Heart left ventricle (tissue), 16 donors: Measurements from ENCODE around the gene LPA. TPM values are rescaled to one million over a fixed set of nuclear protein-coding genes. Genes with fewer than 3 reads are reported as not detected.

Source experiments
- ATAC-seq, 4 donors: fragments of 200-7000 bp; cut with Tn5 transposase; one replicate each; pipeline ENCODE4 v1.9.1; 2020 to 2022; ENCODE audit warnings: moderate library complexity in 4 of 4, mild to moderate bottlenecking in 3 of 4, moderate number of reproducible peaks in 1 of 4
- DNase-seq, 5 donors: peaks; one replicate each; pipeline ENCODE4 v3.0.0-alpha.2; 2020
- H3K27ac ChIP-seq, 12 donors: fragments of 200-600 bp; sonication (generic) in 4 of 12; one replicate each; pipeline versions ENCODE4 v1.5.0 to v1.8.0; 2016 to 2022; ENCODE audit warnings: mild to moderate bottlenecking in 2 of 12
- H3K27me3 ChIP-seq, 9 donors: fragments of 200-600 bp; sonication (generic) in 2 of 9; one replicate each; pipeline versions ENCODE4 v1.5.1 to v1.8.0; 2016 to 2022; ENCODE audit warnings: mild to moderate bottlenecking in 3 of 9
- H3K36me3 ChIP-seq, 9 donors: fragments of 200-600 bp; sonication (generic) in 2 of 9; one replicate each; pipeline versions ENCODE4 v1.5.0 to v1.8.0; 2018 to 2022; ENCODE audit warnings: mild to moderate bottlenecking in 2 of 9
- H3K4me1 ChIP-seq, 12 donors: fragments of 200-600 bp; sonication (generic) in 4 of 12; one replicate each; pipeline versions ENCODE4 v1.5.0 to v1.8.0; 2016 to 2022; ENCODE audit warnings: mild to moderate bottlenecking in 3 of 12
- H3K4me3 ChIP-seq, 12 donors: fragments of 200-600 bp; sonication (generic) in 4 of 12; one replicate each; pipeline versions ENCODE4 v1.5.0 to v1.8.0; 2017 to 2022; ENCODE audit warnings: mild to moderate bottlenecking in 9 of 12, moderate library complexity in 4 of 12
- H3K9me3 ChIP-seq, 12 donors: fragments of 200-600 bp; sonication (generic) in 4 of 12; one replicate each; pipeline versions ENCODE4 v1.5.0 to v1.8.0; 2016 to 2022; ENCODE audit warnings: mild to moderate bottlenecking in 1 of 12
- POLR2A ChIP-seq, 2 donors: fragments of 450-650 bp; IDR thresholded peaks; one replicate each; pipeline ENCODE4 v1.6.1; 2017; ENCODE audit warnings: antibody characterized with exemption in 2 of 2, mild to moderate bottlenecking in 2 of 2, moderate library complexity in 2 of 2
- WGBS, 4 donors: extraction: QIAGEN DNeasy Blood & Tissue Kit in 2 of 4; methylation state at CpG; one replicate each; pipeline versions ENCODE4 v1.1.5 to v1.1.7; 2013 to 2018; 5-methylcytosine and 5-hydroxymethylcytosine counted together
- intact Hi-C, 10 donors: fragments of 100-400 bp; cut with DNase I; formaldehyde crosslinking; loops; one replicate each; pipeline versions ENCODE4 v1.11.1 to v1.14.2; 2022
- polyA plus RNA-seq, 2 donors: library from polyadenylated mRNA; stranded (reverse); fragments of 200-250 nt; gene quantifications; one replicate each; pipeline ENCODE4 v1.2.3, GENCODE V29; 2013
- total RNA-seq, 9 donors: library from RNA; depleted of rRNA in 2 of 9; stranded (reverse); fragments of >200 nt in 2 of 9; fragmentation: NEBNext Ultra II Directional in 3 of 9; extraction: Animal tissue kit (Norgen Biotek cat#: 25700) in 3 of 9; gene quantifications; one replicate each; pipeline versions ENCODE4 v1.1.0 to v1.2.4, GENCODE V29; 2016 to 2023
- TF ChIP-seq, protein P1 (sequence below), 12 donors: fragments of 200-600 bp; sonication (generic) in 4 of 12; IDR thresholded peaks; one replicate each; pipeline versions ENCODE4 v1.5.0 to v1.8.0; 2018 to 2022; ENCODE audit warnings: antibody characterized with exemption in 12 of 12, mild to moderate bottlenecking in 5 of 12
- donor health status: ischemic (EF 13 %, LVEDD 7.1; RV severe dilation, severe dysfunction).
- donor health status: healthy with polysubstance abuse.
- donor health status: DM: no; HTN: yes; CAD: no.
- donor health status: DM: no; HTN: no; CAD: no.
- donor health status: ischemic (EF 25% LVEDD 6.9; RV normal size, moderate dysfunction).
- donor health status: ischemic (EF 25% LVEDD 5.7; RV mildly dilated, moderate dysfunction).
- donor health status: healthy.
- donor health status: DM: yes; HTN: yes; CAD: no.
- donor health status: ischemic (EF 35%, LVEDD 5.7; RV mildly dilated, moderate dysfunction).
- donor health status: nonischemic (EF 11% LVEDD 7.7; RV severe dilation, severe dysfunction).
- donor health status: DM: yes; HTN: yes; CAD: no.
- donor health status: PGD.
- donor health status: ischemic (EF 29% LVEDD 5.4; RV normal size, mild dysfunction).
- donor health status: nonischemic (EF 23%, LVEDD 6.1; RV moderate dilation, normal function).

The LPA gene
- total and polyA plus RNA-seq, 11 donors: 0.20 TPM; not detected in 10

DNA sequence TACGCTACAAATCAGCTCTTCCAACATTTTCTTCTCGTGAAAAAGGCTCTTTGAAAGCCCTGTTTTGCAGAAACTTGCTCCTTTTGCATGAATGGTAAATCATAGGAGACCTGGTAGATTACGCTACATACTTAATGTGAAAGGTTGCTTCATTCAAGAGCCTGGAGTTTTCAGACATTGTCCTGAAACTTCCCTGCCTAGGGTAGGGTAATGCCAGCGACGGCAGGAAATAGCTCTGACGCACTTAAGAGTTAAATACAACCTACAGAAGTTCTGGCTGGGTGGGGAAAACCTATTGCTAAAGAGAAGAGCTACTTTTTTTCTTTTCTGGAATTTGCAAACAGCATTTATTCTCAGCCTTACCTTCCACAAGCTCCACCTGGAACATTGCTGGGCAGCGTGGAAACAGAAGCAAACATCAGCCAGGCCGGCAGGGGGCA, 144.5 kb downstream of the LPA start:
- Histone ChIP-seq H3K4me3 (peak overlapping the region; percentile 58 to 78 (median 71)), H3K4me1 (peaks cover 0 to 14% (median 0%) of the 10 kb centered on the region in 12 donors), H3K27ac (peak overlapping the region in 6 of 12 donors; percentile 36 to 80 (median 58)), H3K27me3 (peaks cover 0 to 8% (median 0%) of the 10 kb centered on the region in 9 donors), H3K9me3 (peaks cover 0 to 3% (median 0%) of the 10 kb centered on the region in 12 donors), H3K36me3 (no peaks in the 10 kb centered on the region)
- intact Hi-C loops: loop anchor here in 5 of 10 donors (1.0 to 10.0 kb wide), 3 partner anchors 15 to 855 kb away; no protein-coding TSS in a partner anchor
- peak in 1 of 5 donors; percentile 68 for DNase-seq
- ATAC-seq: peak in 2 of 4 donors; percentile 6 to 10
- TF ChIP-seq, protein P1, sequence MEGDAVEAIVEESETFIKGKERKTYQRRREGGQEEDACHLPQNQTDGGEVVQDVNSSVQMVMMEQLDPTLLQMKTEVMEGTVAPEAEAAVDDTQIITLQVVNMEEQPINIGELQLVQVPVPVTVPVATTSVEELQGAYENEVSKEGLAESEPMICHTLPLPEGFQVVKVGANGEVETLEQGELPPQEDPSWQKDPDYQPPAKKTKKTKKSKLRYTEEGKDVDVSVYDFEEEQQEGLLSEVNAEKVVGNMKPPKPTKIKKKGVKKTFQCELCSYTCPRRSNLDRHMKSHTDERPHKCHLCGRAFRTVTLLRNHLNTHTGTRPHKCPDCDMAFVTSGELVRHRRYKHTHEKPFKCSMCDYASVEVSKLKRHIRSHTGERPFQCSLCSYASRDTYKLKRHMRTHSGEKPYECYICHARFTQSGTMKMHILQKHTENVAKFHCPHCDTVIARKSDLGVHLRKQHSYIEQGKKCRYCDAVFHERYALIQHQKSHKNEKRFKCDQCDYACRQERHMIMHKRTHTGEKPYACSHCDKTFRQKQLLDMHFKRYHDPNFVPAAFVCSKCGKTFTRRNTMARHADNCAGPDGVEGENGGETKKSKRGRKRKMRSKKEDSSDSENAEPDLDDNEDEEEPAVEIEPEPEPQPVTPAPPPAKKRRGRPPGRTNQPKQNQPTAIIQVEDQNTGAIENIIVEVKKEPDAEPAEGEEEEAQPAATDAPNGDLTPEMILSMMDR (IDR thresholded peaks at IDR 0.05): peak in 8 of 12 donors; percentile 89 to 96 (median 94)
- TF ChIP-seq POLR2A (IDR thresholded peaks at IDR 0.05): no peak
- WGBS, 4 donors: 25 to 32% (median 31%) methylated on average over 8 of the region's 8 CpGs

DNA sequence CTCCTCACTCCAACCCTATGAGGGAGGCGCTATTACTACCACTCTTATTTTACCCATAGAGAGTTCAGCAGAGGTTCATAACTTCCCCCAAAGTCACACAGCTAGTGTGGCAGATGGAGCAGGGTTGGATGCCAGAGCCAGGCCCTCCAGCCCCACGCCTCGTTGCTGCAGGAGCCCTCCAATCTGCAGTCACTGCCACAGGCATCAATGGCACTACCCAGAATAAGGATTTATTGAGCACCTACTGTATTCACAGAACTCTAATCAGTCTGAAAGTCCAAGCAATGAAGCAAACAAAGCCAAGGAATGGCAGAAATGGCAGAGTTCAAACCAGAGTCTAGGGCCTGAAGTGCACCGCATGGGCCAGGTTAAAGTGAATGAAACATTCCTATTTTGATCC, 144.9 kb downstream of the LPA start:
- Histone ChIP-seq H3K4me1 (peaks cover 0 to 14% (median 0%) of the 10 kb centered on the region in 12 donors), H3K27me3 (peaks cover 0 to 8% (median 0%) of the 10 kb centered on the region in 9 donors), H3K27ac (no peak overlapping the region), H3K36me3 (no peaks in the 10 kb centered on the region), H3K4me3 (peak overlapping the region in 1 of 12 donors; percentile 73), H3K9me3 (peaks cover 0 to 3% (median 0%) of the 10 kb centered on the region in 12 donors)
- TF ChIP-seq, protein P1 (IDR thresholded peaks at IDR 0.05): no peak
- TF ChIP-seq POLR2A (IDR thresholded peaks at IDR 0.05): no peak
- intact Hi-C loops: loop anchor here in 2 of 10 donors (5.0 to 10.0 kb wide), 2 partner anchors 248 to 856 kb away; no protein-coding TSS in a partner anchor
- DNase-seq: no peak
- no peak for ATAC-seq
- WGBS, 4 donors: 72 to 84% (median 78%) methylated on average over 4 of the region's 4 CpGs

DNA sequence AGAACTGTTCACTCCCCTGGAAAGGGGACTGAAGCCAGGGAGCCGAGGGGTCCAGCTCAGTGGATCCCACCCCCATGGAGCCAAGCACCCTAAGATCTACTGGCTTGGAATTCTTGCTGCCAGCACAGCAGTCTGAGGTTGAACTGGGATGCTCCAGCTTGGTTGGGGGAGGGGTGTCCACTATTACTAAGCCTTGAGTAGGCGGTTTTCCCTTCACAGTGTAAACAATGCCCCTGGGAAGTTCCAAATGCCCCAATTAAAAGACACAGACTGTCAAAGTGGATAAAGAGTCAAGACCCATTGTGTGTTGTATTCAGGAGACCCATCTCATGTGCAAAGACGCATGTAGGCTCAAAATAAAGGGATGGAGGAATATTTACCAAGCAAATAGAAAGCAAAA, 150.2 kb downstream of the LPA start:
- TF ChIP-seq, protein P1 (IDR thresholded peaks at IDR 0.05): no peak
- no peak for TF ChIP-seq POLR2A (IDR thresholded peaks at IDR 0.05)
- Histone ChIP-seq H3K4me1 (no peaks in the 10 kb centered on the region), H3K4me3 (no peak overlapping the region), H3K27ac (no peak overlapping the region), H3K36me3 (no peaks in the 10 kb centered on the region), H3K9me3 (peaks cover 0 to 3% (median 0%) of the 10 kb centered on the region in 12 donors), H3K27me3 (peaks cover 0 to 10% (median 0%) of the 10 kb centered on the region in 9 donors)
- DNase-seq: no peak
- ATAC-seq: no peak
- WGBS, 4 donors: 61 to 68% (median 65%) methylated on average over 2 to 3 of the region's 3 CpGs
- intact Hi-C loops: loop anchor here in 1 of 10 donors (10.0 kb wide), 1 partner anchor 861 kb away; no protein-coding TSS in a partner anchor

DNA sequence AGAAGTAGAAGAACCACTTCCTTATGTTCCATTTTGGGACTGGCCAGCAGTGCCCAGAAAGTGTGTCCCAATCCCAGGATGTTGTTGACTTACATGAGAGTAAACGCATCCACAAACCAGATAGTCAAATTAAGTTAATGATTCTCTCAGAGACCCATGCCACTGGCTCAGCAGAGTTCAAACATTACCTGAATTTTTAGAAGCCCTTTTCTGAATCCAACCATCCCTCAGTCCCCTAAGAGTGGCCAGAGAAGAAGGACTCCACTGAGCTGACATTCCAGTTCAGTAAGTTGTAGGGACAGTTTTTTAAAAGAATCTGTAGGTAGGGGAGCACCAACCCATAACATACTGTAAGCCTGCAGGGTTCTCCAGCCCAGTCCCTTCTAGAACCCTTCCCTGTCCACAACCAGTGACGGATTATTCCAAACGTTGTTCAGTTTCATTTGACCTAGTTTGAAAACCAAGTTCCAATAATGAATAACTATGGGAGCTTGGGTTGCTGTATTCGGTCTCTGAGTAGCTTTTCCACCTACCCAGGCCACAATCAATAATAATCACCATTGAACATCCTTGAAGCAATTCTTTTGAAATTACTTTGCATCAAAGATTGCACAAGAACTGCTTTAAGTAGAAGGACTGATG, 153.0 kb downstream of the LPA start:
- DNase-seq: no peak
- Histone ChIP-seq H3K27me3 (peaks cover 0 to 10% (median 0%) of the 10 kb centered on the region in 9 donors), H3K4me3 (no peak overlapping the region), H3K27ac (no peak overlapping the region), H3K9me3 (no peaks in the 10 kb centered on the region), H3K36me3 (no peaks in the 10 kb centered on the region), H3K4me1 (no peaks in the 10 kb centered on the region)
- WGBS, 4 donors: 75 to 86% (median 82%) methylated on average over 4 of the region's 4 CpGs
- intact Hi-C loops: loop anchor here in 1 of 10 donors (10.0 kb wide), 1 partner anchor 864 kb away; no protein-coding TSS in a partner anchor
- TF ChIP-seq, protein P1 (IDR thresholded peaks at IDR 0.05): no peak
- no peak for TF ChIP-seq POLR2A (IDR thresholded peaks at IDR 0.05)
- ATAC-seq: no peak
